Calu3 (cell line): ENCODE results near the gene ZDHHC11. TPM values are rescaled to one million over a fixed set of nuclear protein-coding genes. Genes with fewer than 3 reads are reported as not detected.
"Not testable (repeated sequence)": the region's sequence is repeated elsewhere in the genome, so short reads cannot be mapped to it uniquely, and the experiment has no call there.

ENCODE experiments used
- BruUV-seq: library from RNA; stranded (reverse); fragments of 400-500 nt; replicated peaks from 2 replicates; lab custom pipeline; 2021; lab: Mats Ljungman, UMichigan
- CTCF ChIA-PET: fragments of 300-600 bp; sonication (Branson Sonifier 250); formaldehyde crosslinking; loops from one replicate; lab custom pipeline; 2022; ENCODE audit warnings: antibody characterized with exemption; lab: Charles Lee
- DNase-seq: peaks from one replicate; pipeline ENCODE4 v3.0.0; 2022
- H3K27ac Mint-ChIP-seq: one replicate; pipeline ENCODE4 v1.8.0; 2022; ENCODE audit warnings: mixed read lengths; ENCODE audit not compliant: unreplicated experiment
- H3K27me3 Mint-ChIP-seq: one replicate; pipeline ENCODE4 v1.8.0; 2022; ENCODE audit warnings: mixed read lengths; ENCODE audit not compliant: unreplicated experiment
- H3K36me3 Mint-ChIP-seq: one replicate; pipeline ENCODE4 v1.8.0; 2022; ENCODE audit warnings: mild to moderate bottlenecking, moderate library complexity, mixed read lengths; ENCODE audit not compliant: insufficient read depth, unreplicated experiment
- H3K4me1 Mint-ChIP-seq: one replicate; pipeline ENCODE4 v1.8.0; 2022; ENCODE audit warnings: mild to moderate bottlenecking, low read depth, mixed read lengths; ENCODE audit not compliant: unreplicated experiment
- H3K4me3 Mint-ChIP-seq: one replicate; pipeline ENCODE4 v1.8.0; 2022; ENCODE audit warnings: mild to moderate bottlenecking, low read depth, moderate library complexity, mixed read lengths; ENCODE audit not compliant: unreplicated experiment
- H3K9me3 Mint-ChIP-seq: one replicate; pipeline ENCODE4 v1.8.0; 2022; ENCODE audit warnings: low read depth, mixed read lengths; ENCODE audit not compliant: unreplicated experiment
- intact Hi-C: fragments of 100-400 bp; cut with micrococcal nuclease; formaldehyde crosslinking; loops from one replicate; pipeline ENCODE4 v1.10.0; 2022; ENCODE audit not compliant: unreplicated experiment
- total RNA-seq: library from RNA; stranded (reverse); gene quantifications from 2 replicates; pipeline ENCODE4 v1.2.3, GENCODE V29; 2022
- TF ChIP-seq, protein P1 (sequence below): fragments of 200-600 bp; IDR thresholded peaks from one replicate; pipeline ENCODE4 v1.8.0; 2022; ENCODE audit warnings: antibody characterized with exemption; ENCODE audit not compliant: unreplicated experiment

Gene ZDHHC11
- total RNA-seq, 1 experiment from 2014 or later, result 60.8 TPM

DNA sequence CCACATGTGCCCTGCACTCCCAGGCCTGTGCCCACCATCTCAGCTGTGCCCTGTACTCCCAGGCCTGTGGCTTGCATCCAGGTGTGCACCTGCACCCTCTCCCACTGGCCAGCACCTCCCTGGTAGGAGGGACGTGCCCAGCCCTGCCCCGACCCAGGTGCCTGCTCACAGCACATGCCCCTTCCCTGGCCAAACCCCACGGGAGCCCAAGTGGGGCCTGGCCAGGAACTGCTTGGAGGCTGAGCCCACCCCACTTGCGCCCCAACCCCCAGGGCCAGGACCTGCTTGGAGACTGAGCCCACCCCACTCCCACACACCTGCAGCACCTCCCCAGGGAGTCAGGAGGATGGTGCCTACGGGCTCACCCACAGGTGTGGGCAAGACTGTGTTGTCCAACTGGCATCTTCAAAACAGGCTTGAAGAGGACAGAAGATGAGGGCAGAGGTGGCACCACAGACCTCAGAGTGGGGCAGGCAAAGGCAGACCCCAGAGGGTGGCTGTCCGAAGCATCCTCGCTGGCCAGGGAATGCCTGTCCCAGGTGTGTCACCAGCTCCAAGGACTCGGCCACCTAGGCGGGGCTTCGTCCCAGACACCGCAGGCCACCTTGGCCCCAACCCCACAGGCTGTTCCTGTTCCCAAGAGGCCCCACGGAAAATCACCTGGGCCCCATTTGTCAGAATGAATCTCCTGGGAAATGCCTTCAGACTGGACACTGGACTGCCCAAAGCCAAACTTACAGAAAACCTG lies 77.1 kb downstream of the ZDHHC11 start:
- Mint-ChIP-seq H3K4me1 (no peaks in the 10 kb centered on the region), H3K9me3 (no peaks in the 10 kb centered on the region), H3K4me3 (no peak overlapping the region), H3K36me3 (no peaks in the 10 kb centered on the region), H3K27me3 (peaks cover 15% of the 10 kb centered on the region), H3K27ac (no peak overlapping the region)
- CTCF ChIA-PET, result no interaction called here
- BruUV-seq, result no TSS peak
- no peak for DNase-seq
- TF ChIP-seq, protein P1, sequence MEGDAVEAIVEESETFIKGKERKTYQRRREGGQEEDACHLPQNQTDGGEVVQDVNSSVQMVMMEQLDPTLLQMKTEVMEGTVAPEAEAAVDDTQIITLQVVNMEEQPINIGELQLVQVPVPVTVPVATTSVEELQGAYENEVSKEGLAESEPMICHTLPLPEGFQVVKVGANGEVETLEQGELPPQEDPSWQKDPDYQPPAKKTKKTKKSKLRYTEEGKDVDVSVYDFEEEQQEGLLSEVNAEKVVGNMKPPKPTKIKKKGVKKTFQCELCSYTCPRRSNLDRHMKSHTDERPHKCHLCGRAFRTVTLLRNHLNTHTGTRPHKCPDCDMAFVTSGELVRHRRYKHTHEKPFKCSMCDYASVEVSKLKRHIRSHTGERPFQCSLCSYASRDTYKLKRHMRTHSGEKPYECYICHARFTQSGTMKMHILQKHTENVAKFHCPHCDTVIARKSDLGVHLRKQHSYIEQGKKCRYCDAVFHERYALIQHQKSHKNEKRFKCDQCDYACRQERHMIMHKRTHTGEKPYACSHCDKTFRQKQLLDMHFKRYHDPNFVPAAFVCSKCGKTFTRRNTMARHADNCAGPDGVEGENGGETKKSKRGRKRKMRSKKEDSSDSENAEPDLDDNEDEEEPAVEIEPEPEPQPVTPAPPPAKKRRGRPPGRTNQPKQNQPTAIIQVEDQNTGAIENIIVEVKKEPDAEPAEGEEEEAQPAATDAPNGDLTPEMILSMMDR, result no peak
- intact Hi-C loops, result no loop called here

DNA sequence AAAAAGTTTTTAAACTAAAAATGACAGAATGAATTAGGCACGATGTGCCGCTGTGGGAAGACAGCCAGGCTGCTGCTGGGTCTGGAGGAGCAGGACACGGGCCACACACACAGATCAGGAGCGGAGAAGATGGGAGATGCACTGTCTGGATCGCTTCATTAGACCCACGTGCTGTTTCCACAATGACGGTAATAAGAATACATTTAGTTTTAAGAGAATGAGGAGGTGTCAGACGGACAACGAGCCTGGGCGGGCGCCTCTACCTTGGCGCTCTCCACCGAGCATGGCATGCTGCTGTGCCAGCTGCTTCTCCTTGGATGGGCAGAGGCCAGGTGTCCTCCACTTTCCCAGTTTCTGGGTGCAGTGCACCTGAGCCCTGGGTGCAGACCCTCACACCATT lies 77.9 kb downstream of the ZDHHC11 start:
- BruUV-seq, H3K4me3 Mint-ChIP-seq, intact Hi-C loops, H3K36me3 Mint-ChIP-seq, H3K27me3 Mint-ChIP-seq, H3K4me1 Mint-ChIP-seq, DNase-seq, CTCF ChIA-PET, H3K9me3 Mint-ChIP-seq, H3K27ac Mint-ChIP-seq: not testable (repeated sequence)

DNA sequence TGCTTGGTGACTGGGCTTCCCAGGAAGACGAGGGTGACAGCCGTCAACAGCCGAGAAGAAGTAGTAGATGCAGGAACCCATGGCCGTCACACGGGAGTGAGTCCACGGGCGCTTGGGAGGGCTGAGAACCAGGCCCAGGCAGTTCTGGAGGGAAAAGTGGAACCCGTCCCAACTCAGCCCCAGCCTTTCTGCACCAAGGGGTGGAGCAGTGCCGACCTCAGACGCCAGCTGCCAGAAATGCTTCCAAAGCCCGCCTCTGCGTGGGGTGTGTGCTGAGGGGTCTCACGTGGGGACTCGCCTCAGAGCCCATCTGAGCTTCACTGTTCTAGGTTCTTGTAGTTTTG lies 78.3 kb downstream of the ZDHHC11 start:
- BruUV-seq, intact Hi-C loops, H3K36me3 Mint-ChIP-seq, H3K4me3 Mint-ChIP-seq, DNase-seq, H3K27ac Mint-ChIP-seq, CTCF ChIA-PET, H3K27me3 Mint-ChIP-seq, H3K4me1 Mint-ChIP-seq, H3K9me3 Mint-ChIP-seq: not testable (repeated sequence)

DNA sequence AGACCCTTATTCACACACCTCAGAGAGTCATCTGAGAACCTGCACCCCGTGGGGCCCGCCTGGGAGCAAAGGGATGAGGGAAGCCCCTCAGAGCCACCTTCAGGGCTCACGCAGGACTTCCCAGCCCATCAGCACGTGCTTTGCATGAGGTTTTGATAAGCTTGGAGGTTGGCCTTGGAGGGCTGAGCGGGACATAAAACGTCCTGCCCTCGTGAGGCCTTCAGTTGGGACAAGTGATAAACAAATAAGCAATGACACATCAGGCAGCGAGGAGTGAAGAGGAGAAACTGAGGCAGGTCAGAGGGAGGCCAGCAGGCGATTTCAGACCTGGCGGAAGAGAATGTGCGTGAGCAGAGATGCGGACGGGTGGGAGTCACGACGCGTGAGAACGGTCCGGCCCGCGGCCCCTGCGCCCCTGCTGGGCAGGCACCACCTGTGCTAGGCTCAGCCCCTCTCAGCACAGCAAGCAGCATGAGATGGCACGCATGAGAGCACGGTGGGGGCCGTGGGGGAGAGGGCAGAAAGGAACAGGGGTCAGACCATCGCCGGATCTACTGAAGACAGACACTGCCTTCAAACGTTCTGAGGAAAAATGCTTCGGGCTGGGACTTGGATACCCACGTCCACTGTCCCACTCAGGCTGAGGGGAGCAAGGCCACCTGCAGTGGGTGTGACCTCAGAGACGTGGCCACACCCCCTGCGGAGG lies 78.8 kb downstream of the ZDHHC11 start:
- intact Hi-C loops, BruUV-seq: not testable (repeated sequence)

DNA sequence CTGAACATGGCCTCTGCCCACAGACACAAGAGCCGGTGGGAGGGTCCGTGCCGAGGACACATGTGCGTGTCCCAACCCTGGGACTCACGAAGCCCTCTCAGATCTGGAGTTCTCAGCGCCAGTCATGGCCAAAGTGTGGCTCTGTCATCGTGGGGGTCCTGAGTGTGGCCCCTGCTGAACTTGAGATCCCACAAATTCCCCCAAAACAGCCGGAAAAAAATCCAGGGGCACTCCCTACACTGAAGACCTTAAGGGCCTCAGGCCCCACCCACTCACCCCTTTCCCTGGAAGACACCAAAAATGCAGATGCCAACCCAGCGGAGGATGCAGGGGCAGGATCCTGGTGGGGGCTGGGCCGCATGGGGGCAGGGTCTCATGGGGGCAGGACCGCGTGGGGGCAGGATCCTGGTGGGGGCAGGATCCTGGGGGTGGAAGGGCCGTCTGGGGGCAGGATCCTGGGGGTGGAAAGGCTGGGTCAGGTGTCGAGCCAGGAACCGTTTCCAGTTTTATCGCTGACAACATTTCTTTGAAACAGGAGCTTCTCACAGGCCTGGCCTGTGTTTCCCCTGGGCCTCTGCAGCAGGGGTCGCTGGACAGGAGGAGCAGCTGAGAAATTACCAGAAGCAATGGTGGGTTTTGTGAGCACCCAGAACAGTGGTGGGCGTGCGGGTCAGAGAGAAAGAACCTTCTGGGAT lies 79.6 kb downstream of the ZDHHC11 start:
- H3K36me3 Mint-ChIP-seq, H3K27ac Mint-ChIP-seq, H3K9me3 Mint-ChIP-seq, BruUV-seq, intact Hi-C loops, H3K4me3 Mint-ChIP-seq, H3K27me3 Mint-ChIP-seq, H3K4me1 Mint-ChIP-seq, CTCF ChIA-PET, DNase-seq: not testable (repeated sequence)

More for the DNA sequence above, 78.8 kb downstream of the ZDHHC11 start:
- H3K4me3 Mint-ChIP-seq, H3K4me1 Mint-ChIP-seq, DNase-seq, H3K9me3 Mint-ChIP-seq, H3K36me3 Mint-ChIP-seq, H3K27ac Mint-ChIP-seq, H3K27me3 Mint-ChIP-seq, CTCF ChIA-PET: not testable (repeated sequence)

DNA sequence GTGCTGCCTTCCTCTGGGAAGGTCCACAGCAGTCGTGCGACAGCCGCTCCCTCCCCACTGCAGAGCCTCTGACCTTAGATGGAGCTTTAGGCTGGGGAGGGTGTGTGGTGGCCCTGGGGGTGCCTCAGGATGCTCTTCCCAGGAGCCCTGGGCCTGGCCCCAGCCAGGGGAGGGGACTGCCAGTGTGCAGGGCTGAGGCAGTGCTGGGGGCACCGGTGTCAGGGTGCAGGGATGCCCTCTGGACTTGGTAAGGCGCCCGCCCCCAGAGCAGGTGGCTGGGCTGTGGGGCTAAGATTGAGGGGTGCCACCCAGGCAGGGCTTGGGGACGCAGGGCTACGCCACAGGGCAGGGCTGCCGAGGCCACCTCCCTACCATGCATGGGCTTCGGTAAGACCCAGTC lies 80.2 kb downstream of the ZDHHC11 start:
- H3K27ac Mint-ChIP-seq, DNase-seq, BruUV-seq, H3K4me3 Mint-ChIP-seq, H3K36me3 Mint-ChIP-seq, CTCF ChIA-PET, intact Hi-C loops, H3K9me3 Mint-ChIP-seq, H3K4me1 Mint-ChIP-seq, H3K27me3 Mint-ChIP-seq: not testable (repeated sequence)

DNA sequence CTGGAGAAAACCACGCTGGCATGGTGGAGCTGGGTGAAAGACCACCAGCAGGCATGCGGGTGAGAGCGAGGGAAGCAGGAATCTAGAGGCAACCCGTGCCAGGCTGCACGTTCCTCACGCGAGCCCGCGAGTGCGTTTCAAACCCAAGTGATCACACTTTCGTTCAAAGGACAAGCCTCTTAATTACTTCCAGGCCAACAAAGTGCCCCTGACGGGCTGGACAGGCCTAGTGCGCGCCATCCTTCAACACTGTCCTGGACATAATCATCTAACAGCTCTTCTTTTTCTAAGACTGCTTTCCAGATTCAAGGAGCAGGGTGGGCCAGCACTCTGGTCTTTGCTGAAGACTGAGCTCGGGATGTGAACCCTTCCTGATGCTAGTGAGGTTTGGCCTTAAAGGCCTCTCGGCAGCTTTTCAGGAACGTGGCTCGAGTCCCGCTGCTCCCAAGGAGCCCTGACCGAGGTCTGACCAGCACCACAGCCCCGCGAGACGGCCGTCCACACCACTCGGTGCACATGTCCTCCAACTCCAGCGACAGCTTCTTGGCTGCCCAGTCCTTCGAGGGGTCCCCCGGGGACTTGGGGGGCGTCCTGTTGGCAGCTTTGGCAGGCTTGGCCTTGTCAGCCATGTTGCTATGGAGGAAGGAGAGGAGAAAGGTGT lies 81.2 kb downstream of the ZDHHC11 start:
- BruUV-seq, DNase-seq, CTCF ChIA-PET, H3K27ac Mint-ChIP-seq, H3K36me3 Mint-ChIP-seq, intact Hi-C loops, H3K9me3 Mint-ChIP-seq, H3K27me3 Mint-ChIP-seq, H3K4me1 Mint-ChIP-seq, H3K4me3 Mint-ChIP-seq: not testable (repeated sequence)
